ENCODE results near the gene EMC10. TPM values are rescaled to one million over a fixed set of nuclear protein-coding genes. Genes with fewer than 3 reads are reported as not detected.

The EMC10 gene
- total and polyA plus RNA-seq, 2 donors (not counting 3 experiments of a cell fraction or from before 2014, with no cell fraction given): 106 to 111 TPM

GRCh38 chr19:50515168-50515561, 38.9 kb downstream of the EMC10 start:
- dilution Hi-C loops (cut with MboI; ENCODE audit: extremely low pct_ligation_motif_present, low sequenced_read_pairs): no loop called here
- ChIA-PET POLR2A (no interaction called here), CTCF (interaction anchor here (1.5 kb wide), 1 partner anchor 22 kb away, joined by 3 read pairs; no protein-coding TSS in a partner anchor)
- Histone ChIP-seq H4K20me1 (replicated peaks; ENCODE audit: control insufficient read depth, extremely low read depth, insufficient read depth, low read length) (no peaks in the 10 kb centered on the region), H3K79me2 (ENCODE audit: control insufficient read depth, insufficient read depth, low read length) (no peaks in the 10 kb centered on the region), H3K27ac (ENCODE audit: insufficient read depth, low read depth, low read length) (no peak overlapping the region), H3K27me3 (ENCODE audit: control insufficient read depth in 2 of 2, insufficient read depth in 2 of 2, low read length in 2 of 2) (no peaks in the 10 kb centered on the region), H3K4me3 (replicated peaks in 1 of 3; ENCODE audit: insufficient read depth in 1 of 3, low read depth in 1 of 3, low read length in 3 of 3) (no peak overlapping the region), H3K9ac (replicated peaks; ENCODE audit: extremely low read depth, insufficient read depth, low read length) (no peak overlapping the region), H3K4me2 (ENCODE audit: insufficient read depth, low read length) (no peak overlapping the region), H3K36me3 (ENCODE audit: control insufficient read depth in 2 of 2, extremely low read depth in 1 of 2, insufficient read depth in 2 of 2, low read length in 2 of 2) (no peaks in the 10 kb centered on the region), H3K4me1 (ENCODE audit: control insufficient read depth, extremely low read depth, insufficient read depth, low read length) (peaks cover 5% of the 10 kb centered on the region), H2AFZ (ENCODE audit: low read depth, low read length) (no peak overlapping the region), H3K9me3 (replicated peaks; ENCODE audit: control insufficient read depth, insufficient read depth, low read length) (no peaks in the 10 kb centered on the region), H3K9me1 (replicated peaks; ENCODE audit: control insufficient read depth, extremely low read depth, insufficient read depth, low read length) (no peaks in the 10 kb centered on the region)
- FAIRE-seq (no peak), DNase-seq (ENCODE audit: low read depth, low spot score) (no peak)
- no TSS peak for BruUV-seq (replicated peaks)
- TF ChIP-seq GATA2 (IDR thresholded peaks at IDR 0.05; ENCODE audit: insufficient read depth, insufficient read length, low read depth, low read length) (no peak), EZH2 (IDR thresholded peaks at IDR 0.05; ENCODE audit: borderline replicate concordance, low read depth, low read length, severe bottlenecking) (no peak), JUN (IDR thresholded peaks at IDR 0.05; ENCODE audit: borderline replicate concordance, insufficient read depth, insufficient read length, low read depth) (no peak), POLR2AphosphoS5 (IDR thresholded peaks at IDR 0.05; ENCODE audit: insufficient read depth, low read depth, low read length) (no peak), POLR2A (IDR thresholded peaks at IDR 0.05; ENCODE audit: low read depth, low read length) (no peak), MYC (IDR thresholded peaks at IDR 0.05; ENCODE audit: low read depth, low read length) (no peak), FOS (IDR thresholded peaks at IDR 0.05; ENCODE audit: borderline replicate concordance, insufficient read depth, low read length) (no peak)
- TF ChIP-seq, protein P1, sequence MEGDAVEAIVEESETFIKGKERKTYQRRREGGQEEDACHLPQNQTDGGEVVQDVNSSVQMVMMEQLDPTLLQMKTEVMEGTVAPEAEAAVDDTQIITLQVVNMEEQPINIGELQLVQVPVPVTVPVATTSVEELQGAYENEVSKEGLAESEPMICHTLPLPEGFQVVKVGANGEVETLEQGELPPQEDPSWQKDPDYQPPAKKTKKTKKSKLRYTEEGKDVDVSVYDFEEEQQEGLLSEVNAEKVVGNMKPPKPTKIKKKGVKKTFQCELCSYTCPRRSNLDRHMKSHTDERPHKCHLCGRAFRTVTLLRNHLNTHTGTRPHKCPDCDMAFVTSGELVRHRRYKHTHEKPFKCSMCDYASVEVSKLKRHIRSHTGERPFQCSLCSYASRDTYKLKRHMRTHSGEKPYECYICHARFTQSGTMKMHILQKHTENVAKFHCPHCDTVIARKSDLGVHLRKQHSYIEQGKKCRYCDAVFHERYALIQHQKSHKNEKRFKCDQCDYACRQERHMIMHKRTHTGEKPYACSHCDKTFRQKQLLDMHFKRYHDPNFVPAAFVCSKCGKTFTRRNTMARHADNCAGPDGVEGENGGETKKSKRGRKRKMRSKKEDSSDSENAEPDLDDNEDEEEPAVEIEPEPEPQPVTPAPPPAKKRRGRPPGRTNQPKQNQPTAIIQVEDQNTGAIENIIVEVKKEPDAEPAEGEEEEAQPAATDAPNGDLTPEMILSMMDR (IDR thresholded peaks at IDR 0.05; ENCODE audit: extremely low read depth in 1 of 2, insufficient read depth in 1 of 2, low read depth in 1 of 2, low read length in 2 of 2): no peak
- TF ChIP-seq, protein P2, sequence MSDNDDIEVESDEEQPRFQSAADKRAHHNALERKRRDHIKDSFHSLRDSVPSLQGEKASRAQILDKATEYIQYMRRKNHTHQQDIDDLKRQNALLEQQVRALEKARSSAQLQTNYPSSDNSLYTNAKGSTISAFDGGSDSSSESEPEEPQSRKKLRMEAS (IDR thresholded peaks at IDR 0.05; ENCODE audit: insufficient read depth, insufficient read length): no peak
- intact Hi-C loops (cut with micrococcal nuclease): no loop called here
